SK-N-SH (cell line): Measurements from ENCODE around the gene RPL15. TPM values are rescaled to one million over a fixed set of nuclear protein-coding genes. Genes with fewer than 3 reads are reported as not detected.

Experiments
- CTCF ChIA-PET: fragments of 300-600, 350-600 bp; formaldehyde crosslinking; extraction: SDS; loops from one replicate; lab custom pipeline; 2021; lab: Yijun Ruan, JAX
- POLR2A ChIA-PET: fragments of 350-600 bp; sonication (Branson Sonifier 250); formaldehyde crosslinking; extraction: SDS; loops from one replicate; lab custom pipeline; 2020; ENCODE audit warnings: antibody characterized with exemption, inconsistent platforms; lab: Yijun Ruan, JAX
- DNase-seq: peaks from one replicate; pipeline ENCODE4 v3.0.0; 2012
- H2AFZ ChIP-seq: fragments of 200-600 bp; sonication (generic); 2 replicates; pipeline ENCODE4 v1.8.1; 2016; ENCODE audit warnings: antibody characterized with exemption, mild to moderate bottlenecking, low read depth
- H3F3A ChIP-seq: fragments of 200-600 bp; sonication (generic); replicated peaks from 2 replicates; pipeline ENCODE3; 2016; ENCODE audit warnings: antibody characterized with exemption, mild to moderate bottlenecking; ENCODE audit not compliant: insufficient read depth
- H3K27ac ChIP-seq, 2 experiments: fragments of 200-500 bp in 1 of 2; fragments of 200-600 bp in 1 of 2; sonication (Bioruptor generic) in 1 of 2; sonication (generic), shearing (Covaris generic) in 1 of 2; 2 replicates each; pipeline versions ENCODE4 v1.5.1 to v1.6.1; 2014 to 2016; ENCODE audit warnings: low read depth in 2 of 2, inconsistent platforms in 1 of 2, low read length in 1 of 2, mild to moderate bottlenecking in 1 of 2, mixed read lengths in 1 of 2
- H3K27me3 ChIP-seq: fragments of 200-600 bp; sonication (generic), shearing (Covaris generic); 2 replicates; pipeline ENCODE4 v1.6.1; 2016; ENCODE audit warnings: mixed run types; ENCODE audit not compliant: insufficient read depth
- H3K36me3 ChIP-seq, 2 experiments: fragments of 200-500 bp in 1 of 2; fragments of 200-600 bp in 1 of 2; sonication (Bioruptor generic) in 1 of 2; sonication (generic) in 1 of 2; replicated peaks in 1 of 2; 2 replicates each; pipeline versions ENCODE3 to v1.5.1; 2014 to 2016; ENCODE audit warnings: low read length in 1 of 2, mild to moderate bottlenecking in 1 of 2; ENCODE audit not compliant: insufficient read depth in 2 of 2, control insufficient read depth in 1 of 2
- H3K4me1 ChIP-seq, 2 experiments: fragments of 200-500 bp in 1 of 2; fragments of 200-600 bp in 1 of 2; sonication (Bioruptor generic) in 1 of 2; sonication (generic), shearing (Covaris generic) in 1 of 2; 2 replicates each; pipeline versions ENCODE4 v1.5.1 to v1.6.1; 2014 to 2016; ENCODE audit warnings: low read depth in 1 of 2, low read length in 1 of 2, mixed run types in 1 of 2; ENCODE audit not compliant: insufficient read depth in 2 of 2, control insufficient read depth in 1 of 2
- H3K4me2 ChIP-seq: fragments of 200-600 bp; sonication (generic), shearing (Covaris generic); 2 replicates; pipeline ENCODE4 v1.6.1; 2017; ENCODE audit warnings: mixed run types
- H3K4me3 ChIP-seq, 2 experiments: fragments of 200-500 bp in 1 of 2; fragments of 200-600 bp in 1 of 2; sonication (Bioruptor generic) in 1 of 2; sonication (generic), shearing (Covaris generic) in 1 of 2; 2 replicates each; pipeline versions ENCODE4 v1.5.1 to v1.8.1; 2014 to 2016; ENCODE audit warnings: low read depth in 2 of 2, inconsistent platforms in 1 of 2, low read length in 1 of 2, mild to moderate bottlenecking in 1 of 2, mixed read lengths in 1 of 2, moderate library complexity in 1 of 2
- H3K79me2 ChIP-seq: fragments of 200-600 bp; sonication (generic); 2 replicates; pipeline ENCODE4 v1.8.1; 2017; ENCODE audit warnings: mild to moderate bottlenecking; ENCODE audit not compliant: insufficient read depth
- H3K9ac ChIP-seq: fragments of 200-600 bp; sonication (generic); 2 replicates; pipeline ENCODE4 v1.6.1; 2017; ENCODE audit warnings: mixed run types
- H3K9me2 ChIP-seq: fragments of 200-600 bp; sonication (generic); 2 replicates; pipeline ENCODE4 v1.6.1; 2017; ENCODE audit warnings: mixed run types
- H3K9me3 ChIP-seq: fragments of 200-600 bp; sonication (generic); 2 replicates; pipeline ENCODE4 v1.6.1; 2017; ENCODE audit warnings: mixed run types, mild to moderate bottlenecking, moderate library complexity
- H4K20me1 ChIP-seq: fragments of 200-600 bp; sonication (generic); 2 replicates; pipeline ENCODE4 v1.6.1; 2017; ENCODE audit warnings: mild to moderate bottlenecking, mixed run types; ENCODE audit not compliant: insufficient read depth
- CTCF ChIP-seq: fragments of 200-600 bp; sonication (generic); IDR thresholded peaks from 2 replicates; pipeline ENCODE4 v1.6.1; 2017; ENCODE audit warnings: antibody characterized with exemption, mild to moderate bottlenecking, moderate library complexity
- FOSL2 ChIP-seq: IDR thresholded peaks from 2 replicates; pipeline ENCODE4 v1.4.0; 2012; ENCODE audit warnings: low read depth, mild to moderate bottlenecking, moderate library complexity, borderline replicate concordance
- JUND ChIP-seq: IDR thresholded peaks from 2 replicates; pipeline ENCODE4 v1.4.0; 2012
- MEF2A ChIP-seq: IDR thresholded peaks from 2 replicates; pipeline ENCODE4 v1.4.0; 2012; ENCODE audit warnings: low read depth, borderline replicate concordance
- REST ChIP-seq: IDR thresholded peaks from 2 replicates; pipeline ENCODE4 v1.6.1; 2012; ENCODE audit warnings: mild to moderate bottlenecking, low read depth, low read length, moderate library complexity
- RXRA ChIP-seq: IDR thresholded peaks from 2 replicates; pipeline ENCODE4 v1.4.0; 2012; ENCODE audit warnings: low read depth, mild to moderate bottlenecking, borderline replicate concordance
- WGBS: methylation state at CpG from one replicate; pipeline ENCODE4 v1.1.6; 2017; ENCODE audit warnings: low lambda C conversion rate; 5-methylcytosine and 5-hydroxymethylcytosine counted together
- polyA plus RNA-seq, 3 experiments: library from polyadenylated mRNA; depleted of rRNA; stranded (reverse); fragments of >200 nt; gene quantifications; 2 replicates each; pipeline ENCODE4 v1.2.3, GENCODE V29; 2012
- TF ChIP-seq, protein P1 (sequence below): IDR thresholded peaks from 2 replicates; pipeline ENCODE4 v1.4.0; 2012; ENCODE audit warnings: low read depth, borderline replicate concordance
- TF ChIP-seq, protein P2 (sequence below): fragments of 150-350 bp; IDR thresholded peaks from 2 replicates; pipeline ENCODE4 v1.6.1; 2016; ENCODE audit warnings: mild to moderate bottlenecking, low read depth, low read length

RPL15 gene
- polyA plus RNA-seq, 1 of the 3 experiments (the other 2 are of a cell fraction): 5,582 TPM

GRCh38 chr3:23882487-23882918 is 34.4 kb upstream of the RPL15 start:
- Histone ChIP-seq H3K36me3 (peaks cover 11 to 17% of the 10 kb centered on the region in 2 experiments), H3K9me2 (no peaks in the 10 kb centered on the region), H2AFZ (no peak overlapping the region), H3K9ac (no peak overlapping the region), H3K4me3 (no peak overlapping the region), H3K9me3 (no peaks in the 10 kb centered on the region), H3K27ac (no peak overlapping the region), H3F3A (no peaks in the 10 kb centered on the region), H3K27me3 (no peaks in the 10 kb centered on the region), H3K4me2 (no peak overlapping the region), H3K79me2 (peaks cover 31% of the 10 kb centered on the region), H4K20me1 (peaks cover 53% of the 10 kb centered on the region), H3K4me1 (peaks cover 0 to 4% of the 10 kb centered on the region in 2 experiments; a peak in 3 of 4 replicates)
- DNase-seq: no peak
- POLR2A ChIA-PET: no interaction called here
- 95% methylated on average over 27 of the region's 28 CpGs for WGBS
- CTCF ChIA-PET: interaction anchor here (0.8 kb wide), 1 partner anchor 9 kb away, joined by 3 read pairs; no protein-coding TSS in a partner anchor
- TF ChIP-seq RXRA (no peak), JUND (no peak), REST (no peak), CTCF (no peak), MEF2A (no peak), FOSL2 (no peak)
- TF ChIP-seq, protein P1, sequence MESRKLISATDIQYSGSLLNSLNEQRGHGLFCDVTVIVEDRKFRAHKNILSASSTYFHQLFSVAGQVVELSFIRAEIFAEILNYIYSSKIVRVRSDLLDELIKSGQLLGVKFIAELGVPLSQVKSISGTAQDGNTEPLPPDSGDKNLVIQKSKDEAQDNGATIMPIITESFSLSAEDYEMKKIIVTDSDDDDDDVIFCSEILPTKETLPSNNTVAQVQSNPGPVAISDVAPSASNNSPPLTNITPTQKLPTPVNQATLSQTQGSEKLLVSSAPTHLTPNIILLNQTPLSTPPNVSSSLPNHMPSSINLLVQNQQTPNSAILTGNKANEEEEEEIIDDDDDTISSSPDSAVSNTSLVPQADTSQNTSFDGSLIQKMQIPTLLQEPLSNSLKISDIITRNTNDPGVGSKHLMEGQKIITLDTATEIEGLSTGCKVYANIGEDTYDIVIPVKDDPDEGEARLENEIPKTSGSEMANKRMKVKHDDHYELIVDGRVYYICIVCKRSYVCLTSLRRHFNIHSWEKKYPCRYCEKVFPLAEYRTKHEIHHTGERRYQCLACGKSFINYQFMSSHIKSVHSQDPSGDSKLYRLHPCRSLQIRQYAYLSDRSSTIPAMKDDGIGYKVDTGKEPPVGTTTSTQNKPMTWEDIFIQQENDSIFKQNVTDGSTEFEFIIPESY: no peak
- TF ChIP-seq, protein P2, sequence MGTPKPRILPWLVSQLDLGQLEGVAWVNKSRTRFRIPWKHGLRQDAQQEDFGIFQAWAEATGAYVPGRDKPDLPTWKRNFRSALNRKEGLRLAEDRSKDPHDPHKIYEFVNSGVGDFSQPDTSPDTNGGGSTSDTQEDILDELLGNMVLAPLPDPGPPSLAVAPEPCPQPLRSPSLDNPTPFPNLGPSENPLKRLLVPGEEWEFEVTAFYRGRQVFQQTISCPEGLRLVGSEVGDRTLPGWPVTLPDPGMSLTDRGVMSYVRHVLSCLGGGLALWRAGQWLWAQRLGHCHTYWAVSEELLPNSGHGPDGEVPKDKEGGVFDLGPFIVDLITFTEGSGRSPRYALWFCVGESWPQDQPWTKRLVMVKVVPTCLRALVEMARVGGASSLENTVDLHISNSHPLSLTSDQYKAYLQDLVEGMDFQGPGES: no peak
